ENCODE measurements around the gene DMBX1. TPM values are rescaled to one million over a fixed set of nuclear protein-coding genes. Genes with fewer than 3 reads are reported as not detected.

Gene DMBX1
- total RNA-seq, 1 experiment from 2014 or later, result 2.3 TPM

- no CpG with 5 or more reads among the region's 7 CpGs for WGBS (ENCODE audit: extremely low coverage, insufficient read length, low lambda C conversion rate)
- H3K4me1 ChIP-seq (ENCODE audit: insufficient read depth, low read length), result peaks cover 2% of the 10 kb centered on the region; the same call in 1 of the 2 replicates
- H3K79me1 ChIP-seq (ENCODE audit: insufficient read depth, low read depth, low read length, poor library complexity, severe bottlenecking), result no peaks in the 10 kb centered on the region
- H4K20me1 ChIP-seq (ENCODE audit: control insufficient read depth, insufficient read depth, insufficient read length), result peaks cover 2% of the 10 kb centered on the region
- H2BK20ac ChIP-seq (ENCODE audit: low read depth, low read length, poor library complexity, severe bottlenecking), result no peak overlapping the region
- H3K23ac ChIP-seq (ENCODE audit: insufficient read length, low read depth, low read length), result no peak overlapping the region
- Mint-ChIP-seq H3K36me3 (ENCODE audit: insufficient read depth in 1 of 3, low read depth in 3 of 3) (no peaks in the 10 kb centered on the region), H3K27ac (no peak overlapping the region), H3K9me3 (no peaks in the 10 kb centered on the region; a peak in 1 of 5 replicates), H3K4me3 (no peak overlapping the region), H3K4me1 (peaks cover 32 to 47% of the 10 kb centered on the region in 2 experiments), H3K27me3 (ENCODE audit: low read depth) (peaks cover 98% of the 10 kb centered on the region)
- no peak overlapping the region for H3K9ac ChIP-seq (ENCODE audit: extremely low read depth, insufficient read length, low read length)
- no peak for DNase-seq
- no peak overlapping the region for H2BK120ac ChIP-seq (ENCODE audit: low read depth, low read length, poor library complexity, severe bottlenecking)
- no peak overlapping the region for H3K4me2 ChIP-seq (ENCODE audit: insufficient read depth, insufficient read length, low read length)
- no peak overlapping the region for H3T11ph ChIP-seq (ENCODE audit: low read length)
- H4K5ac ChIP-seq (ENCODE audit: insufficient read length, low read depth, low read length), result no peak overlapping the region
- H3K27me3 ChIP-seq (ENCODE audit: insufficient read depth, low read length), result peaks cover 12% of the 10 kb centered on the region
- no peak overlapping the region for H3K56ac ChIP-seq (ENCODE audit: insufficient read length, low read depth, low read length)
- H4K91ac ChIP-seq (ENCODE audit: insufficient read length, low read depth, low read length), result no peak overlapping the region
- H4K8ac ChIP-seq (replicated peaks; ENCODE audit: insufficient read length, low read depth, low read length), result no peak overlapping the region
- H3K27ac ChIP-seq (ENCODE audit: insufficient read length, low read depth, low read length), result no peak overlapping the region
- peaks cover 5% of the 10 kb centered on the region for H3K23me2 ChIP-seq (ENCODE audit: insufficient read length, low read depth, low read length, poor library complexity, severe bottlenecking)
- H2BK12ac ChIP-seq (ENCODE audit: insufficient read length, low read depth, low read length), result no peak overlapping the region
- H2BK15ac ChIP-seq (ENCODE audit: low read depth, low read length), result no peak overlapping the region
- no peak overlapping the region for H3K18ac ChIP-seq (ENCODE audit: insufficient read length, low read depth, low read length)
- no peaks in the 10 kb centered on the region for H3K9me3 ChIP-seq (ENCODE audit: control insufficient read depth, low read depth, low read length)
- no peak overlapping the region for H3K4ac ChIP-seq (ENCODE audit: low read depth, low read length)
- H2BK5ac ChIP-seq (ENCODE audit: insufficient read length, low read length), result no peak overlapping the region
- H3K79me2 ChIP-seq (ENCODE audit: insufficient read depth, low read length), result no peaks in the 10 kb centered on the region
- H3K14ac ChIP-seq (ENCODE audit: insufficient read depth, low read length), result no peak overlapping the region
- no peak for TF ChIP-seq CTCF (conservative IDR thresholded peaks at IDR 0.05)
- H2AFZ ChIP-seq (ENCODE audit: low read length), result no peak overlapping the region
- H2AK5ac ChIP-seq (ENCODE audit: insufficient read length, low read length), result no peak overlapping the region
Observed at GRCh38 chr1:46480959-46481646, 8.5 kb upstream of the DMBX1 start.
